Stimulated activated CD4-positive, alpha-beta T cell treated with anti-CD3 and anti-CD28 coated beads, TNF-alpha, amount 100 ng/mL, for 24 hours (primary cell): ENCODE data around the gene CCN6.
"Not testable (repeated sequence)": the region's sequence is repeated elsewhere in the genome, so short reads cannot be mapped to it uniquely, and the experiment has no call there.

Source experiments
- DNase-seq, 3 experiments: peaks; one replicate each; pipeline ENCODE4 v3.0.0-alpha.2; 2020; ENCODE audit warnings: low read depth in 3 of 3

Gene CCN6

DNA sequence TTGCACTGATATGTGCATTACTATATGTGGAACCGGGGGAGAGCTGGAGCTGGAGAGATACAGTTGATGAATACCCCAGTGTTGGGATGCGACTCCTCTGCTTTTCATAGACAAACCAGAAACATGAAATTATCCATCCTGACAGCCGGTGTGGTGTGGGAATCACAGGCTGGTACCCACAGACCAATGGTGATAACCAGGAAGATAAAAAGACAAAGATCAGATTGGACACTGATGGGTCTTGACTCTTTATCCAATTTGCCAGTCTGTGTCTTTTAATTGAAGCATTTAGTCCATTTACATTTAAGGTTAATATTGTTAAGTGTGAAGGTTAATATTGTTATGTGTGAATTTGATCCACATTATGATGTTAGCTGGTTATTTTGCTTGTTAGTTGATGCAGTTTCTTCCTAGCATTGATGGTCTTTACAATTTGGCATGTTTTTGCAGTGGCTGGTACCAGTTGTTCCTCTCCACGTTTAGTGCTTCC lies 2.6 kb upstream of the CCN6 start:
- DNase-seq: not testable (repeated sequence)

DNA sequence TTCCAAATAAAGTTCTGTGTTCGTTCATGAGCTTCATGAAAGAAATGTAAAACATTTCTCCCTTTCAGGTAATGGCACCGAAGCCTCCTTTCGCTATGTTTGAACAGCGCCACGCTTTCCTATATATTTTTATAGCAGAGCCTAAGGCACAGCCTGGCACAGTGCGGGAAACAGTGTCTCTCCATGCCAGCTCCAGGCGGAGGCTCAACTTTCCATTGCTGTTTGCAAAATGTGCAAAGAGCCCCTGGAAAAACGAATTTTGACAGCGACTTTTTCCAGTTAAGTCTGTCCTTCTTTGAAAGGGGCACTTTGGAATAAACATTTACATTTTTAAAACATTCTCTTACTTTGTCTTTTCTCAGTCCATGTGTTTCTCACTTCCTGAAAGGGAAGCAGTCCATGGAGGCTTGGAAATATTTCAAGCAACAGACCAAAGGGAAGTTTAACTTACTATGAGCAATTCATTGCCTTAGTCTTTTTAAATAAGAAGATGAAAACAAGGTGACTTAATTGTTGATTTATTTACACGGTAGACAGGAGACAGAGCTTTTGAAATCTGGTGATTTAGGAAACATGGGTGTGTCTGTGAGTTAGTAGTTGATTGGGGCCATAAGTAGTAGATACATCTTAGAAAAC lies 769 bp downstream of the CCN6 start:
- no peak for DNase-seq

DNA sequence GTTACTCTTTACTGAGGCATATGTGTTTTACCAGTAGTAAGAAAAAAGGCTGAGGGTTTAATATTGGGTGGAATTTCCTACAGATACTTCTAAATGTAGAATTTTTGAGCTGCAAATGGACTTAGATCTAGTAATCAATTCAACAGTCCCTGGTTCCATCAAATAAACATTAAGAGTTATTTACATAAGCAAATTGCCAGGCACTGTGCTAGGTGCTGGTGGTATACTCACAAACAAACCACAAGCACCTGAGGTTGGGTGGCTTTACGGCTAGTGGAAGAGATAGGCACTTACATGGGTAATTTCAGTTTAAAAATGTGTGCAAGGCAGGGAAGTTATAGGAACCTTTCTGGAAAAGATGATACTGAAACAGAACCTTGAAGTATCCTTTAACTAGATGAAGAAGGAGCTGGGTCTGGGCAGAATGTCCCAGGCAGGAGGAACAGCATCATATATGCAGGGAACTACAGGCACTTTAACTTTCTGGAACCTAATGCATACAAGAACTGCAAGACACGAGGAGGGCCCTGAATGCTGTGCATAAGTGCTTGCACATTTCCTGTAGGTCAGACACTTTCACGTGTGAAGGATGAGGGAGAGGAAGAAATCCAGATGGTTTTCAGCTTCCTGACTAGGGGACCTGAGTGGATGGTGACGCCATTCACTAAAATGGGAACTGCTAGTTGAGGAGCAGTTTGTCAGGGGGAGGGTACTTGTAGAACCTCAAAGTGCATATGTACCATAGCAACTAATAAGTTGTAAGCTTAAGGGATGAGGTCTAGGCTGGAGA lies 4.5 kb downstream of the CCN6 start:
- no peak for DNase-seq

DNA sequence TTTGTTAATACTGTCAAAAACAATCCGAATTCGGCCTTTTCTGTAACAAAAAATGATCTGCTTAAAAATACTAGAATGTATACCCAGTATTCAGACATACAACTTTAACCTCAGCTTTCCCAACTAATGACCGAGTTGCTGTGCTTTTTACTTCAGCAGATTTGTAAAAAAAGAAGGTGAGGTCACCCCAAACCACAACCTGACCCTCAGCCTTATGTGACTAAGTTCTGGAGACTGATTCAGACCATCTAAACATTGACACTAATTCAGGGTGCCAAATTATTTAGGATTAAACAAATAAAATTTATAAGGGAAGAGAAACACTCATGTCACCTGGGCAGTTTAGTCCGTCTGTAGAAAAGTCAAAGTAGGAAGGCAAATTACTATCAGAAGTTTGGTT lies 7.7 kb downstream of the CCN6 start:
- no peak for DNase-seq

DNA sequence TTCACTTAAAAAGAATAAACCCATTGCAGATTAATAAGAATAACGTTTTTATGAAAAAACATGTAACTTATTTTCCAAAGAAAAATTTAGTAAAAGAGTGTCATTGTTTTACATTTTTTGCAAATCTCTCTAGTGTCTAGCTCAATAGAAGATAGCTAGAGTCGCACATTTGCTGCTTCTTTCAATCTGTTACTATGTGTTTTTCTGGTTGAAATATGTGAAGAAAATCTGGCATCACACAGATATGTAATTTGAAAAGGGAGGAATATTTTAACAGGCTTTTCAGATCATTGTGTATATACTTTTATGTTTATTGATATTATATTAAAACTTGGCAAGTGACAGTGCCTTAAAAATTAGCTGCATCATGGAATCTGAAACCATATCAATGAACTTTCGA lies 9.1 kb downstream of the CCN6 start:
- DNase-seq: no peak

DNA sequence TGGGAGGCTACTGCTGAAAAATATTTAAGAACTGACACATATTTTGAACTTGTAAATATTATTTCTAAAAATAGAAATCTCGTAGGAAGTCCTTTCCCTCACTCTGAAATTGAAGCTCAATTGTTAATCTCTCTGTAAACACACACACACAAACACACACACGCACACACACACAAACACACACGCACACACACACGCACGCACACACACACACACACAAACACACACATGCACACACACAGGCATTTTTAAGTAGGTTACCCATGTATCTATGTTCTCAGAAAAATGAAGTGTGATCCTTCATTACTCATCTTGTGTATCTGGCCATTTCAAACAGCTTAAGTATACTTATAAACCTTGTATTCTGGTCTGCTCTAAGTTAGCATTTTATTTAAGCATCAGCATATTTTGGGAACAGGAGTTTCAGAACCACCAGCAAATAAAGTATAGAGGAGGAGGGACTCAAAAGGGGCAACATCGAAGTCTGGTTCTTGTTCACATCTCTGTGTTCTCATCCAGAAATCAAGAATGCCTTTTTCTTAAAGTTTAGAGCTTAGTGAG lies 11.6 kb downstream of the CCN6 start:
- no peak for DNase-seq

DNA sequence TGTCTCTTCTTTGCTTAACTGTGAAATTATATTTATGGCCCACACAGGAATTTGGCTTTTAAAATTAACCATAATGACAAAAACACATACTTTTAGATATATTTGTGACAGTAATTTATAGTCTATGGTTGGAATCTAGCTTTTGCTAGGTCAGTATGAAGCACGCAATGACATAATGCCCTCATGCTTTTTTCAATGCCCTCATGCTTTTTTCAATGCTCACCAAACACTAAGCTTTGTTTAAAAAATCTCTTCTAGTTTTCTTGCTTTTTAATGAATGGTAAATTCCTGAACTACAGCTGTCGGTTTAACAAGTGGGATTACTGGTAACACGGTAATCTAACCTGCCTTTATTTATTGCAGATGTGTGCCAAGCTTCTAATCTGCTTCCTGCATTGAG lies 12.7 kb downstream of the CCN6 start:
- DNase-seq: no peak

DNA sequence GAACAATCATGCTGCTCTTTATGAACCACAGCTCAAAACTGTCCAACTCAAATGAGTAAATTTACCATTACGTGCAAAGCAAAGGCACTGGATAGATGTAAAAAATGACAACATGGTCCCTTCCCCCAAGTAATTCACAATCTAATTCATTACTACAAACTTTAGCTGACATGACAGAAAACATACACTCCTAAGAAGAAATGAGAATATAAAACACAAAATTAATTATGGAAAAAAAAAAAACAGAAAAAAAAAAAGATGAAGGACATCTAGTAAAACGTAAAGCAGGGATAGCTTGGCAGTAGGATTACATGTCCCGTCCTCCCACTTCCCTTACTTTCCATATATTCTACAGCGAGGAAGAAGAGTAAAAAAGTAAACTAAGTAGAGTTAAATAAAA lies 27.7 kb downstream of the CCN6 start:
- no peak for DNase-seq

DNA sequence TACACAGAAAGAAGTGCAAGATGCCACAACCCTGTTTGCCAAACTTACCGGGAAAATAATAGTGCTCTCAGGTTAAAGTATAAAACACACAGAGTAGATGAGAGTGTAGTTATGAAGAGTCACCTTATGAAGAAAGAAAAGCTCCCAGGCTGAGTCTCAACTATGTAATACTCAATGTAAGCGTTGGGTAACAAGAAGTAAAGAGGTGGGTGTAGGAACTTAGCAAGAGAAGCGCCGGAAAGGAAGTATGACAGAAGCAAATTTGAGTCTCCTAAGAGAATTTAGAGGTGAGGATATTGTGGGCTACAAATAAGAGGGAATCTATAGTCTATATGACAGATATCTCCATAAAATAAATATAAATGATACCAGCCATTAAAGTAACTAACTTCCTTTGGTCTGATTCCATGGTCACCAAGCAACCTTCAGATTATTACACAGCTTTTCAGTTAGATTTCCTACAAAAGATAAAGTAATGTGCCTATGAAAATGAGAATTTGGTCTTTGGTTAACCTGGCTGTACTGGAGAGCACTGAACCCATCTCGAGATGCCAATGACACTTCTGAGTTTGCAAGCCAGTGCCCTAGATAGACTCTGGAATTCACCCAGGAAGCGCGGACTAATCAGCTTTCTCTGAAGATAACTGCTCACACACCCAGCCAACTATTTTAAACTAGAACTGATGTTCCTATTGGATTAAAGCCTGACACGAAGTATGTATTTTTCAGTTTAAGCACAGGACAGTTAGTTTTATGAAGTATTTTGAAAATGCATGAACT lies 31.6 kb downstream of the CCN6 start:
- no peak for DNase-seq

DNA sequence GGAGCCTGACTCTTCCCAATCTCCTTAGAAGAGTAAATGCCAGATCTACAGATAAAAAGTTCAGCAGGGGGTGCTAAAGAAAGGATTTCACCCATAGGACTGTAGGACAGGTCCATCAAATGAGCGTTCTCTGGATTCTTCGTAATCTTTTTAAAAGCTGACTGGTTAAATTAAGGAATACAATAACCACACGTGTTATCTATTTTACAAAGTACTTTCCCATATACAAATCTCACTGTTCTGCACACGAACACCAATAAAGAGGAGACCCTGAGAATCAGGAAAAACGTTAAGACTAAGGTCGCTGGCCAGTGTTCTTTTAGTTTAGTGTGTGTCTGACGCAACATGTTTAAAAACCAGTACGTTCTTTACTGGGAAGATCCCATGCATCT lies 32.8 kb downstream of the CCN6 start:
- DNase-seq: no peak

DNA sequence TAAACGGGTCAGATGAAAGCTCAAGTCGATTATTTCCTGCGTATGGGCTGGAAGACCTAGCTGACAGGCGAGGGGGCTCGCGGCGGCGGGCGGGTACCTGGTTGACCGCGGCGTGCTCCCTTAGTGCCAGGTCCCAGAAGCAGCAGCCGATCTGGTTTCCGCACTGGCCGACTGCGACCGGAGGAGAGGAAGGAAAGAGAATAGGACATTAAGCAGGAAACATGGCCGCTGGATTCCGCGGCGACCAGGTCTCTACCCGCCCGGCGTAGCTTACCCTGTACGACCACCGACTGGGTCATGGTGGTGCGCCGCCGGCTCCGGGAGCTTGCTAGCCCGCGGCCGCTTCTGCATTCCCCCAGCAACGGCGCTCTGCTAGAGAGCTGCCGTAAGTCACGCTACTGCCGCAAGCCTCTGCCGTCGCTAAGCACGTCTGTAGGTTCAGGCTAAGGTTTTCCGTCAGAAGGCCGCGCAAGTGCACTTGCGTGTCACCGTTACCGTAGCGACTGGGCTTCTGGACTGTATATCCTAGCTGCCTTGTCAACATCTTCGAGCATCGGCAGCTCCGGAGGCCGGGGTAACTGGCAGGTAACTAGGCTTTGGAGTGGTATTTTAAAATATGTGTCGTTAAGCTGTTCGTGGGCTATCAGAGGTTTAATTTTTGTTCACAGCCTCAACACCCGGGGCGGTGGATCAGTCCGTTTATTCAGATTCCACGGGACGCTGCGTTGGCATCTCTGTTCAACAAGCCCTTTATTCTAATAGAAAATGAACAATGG lies 33.4 kb downstream of the CCN6 start, which contains the start of the genes FAM229B and TUBE1:
TSS of gene FAM229B (plus strand) at position 456 of the 776 bp plus-strand sequence. CDS start 11,693 bp downstream, outside the sequence.
TSS of gene TUBE1 (minus strand) at position 347 of the 776 bp plus-strand sequence. CDS start at position 299, 48 bp downstream.
- peak; percentile 74 to 88 (median 79) for DNase-seq

DNA sequence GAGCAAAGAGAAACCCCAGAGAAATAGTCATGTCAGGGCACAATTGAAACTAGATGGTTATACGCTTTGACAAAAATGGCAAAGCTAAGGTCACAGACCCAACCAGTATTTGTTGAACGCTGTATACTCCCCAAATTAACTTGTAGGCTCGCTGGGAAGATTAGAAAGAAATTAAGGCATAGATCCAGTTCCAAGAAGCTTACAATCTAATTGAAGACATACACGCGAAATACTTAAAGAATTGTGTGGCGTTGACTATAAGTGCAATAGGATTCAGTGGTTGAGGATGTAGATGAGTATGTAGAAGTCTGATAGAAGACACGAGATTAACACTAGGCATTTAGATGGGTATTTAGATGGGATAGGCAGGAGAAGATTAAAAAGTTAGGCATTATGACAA lies 34.0 kb downstream of the CCN6 start:
- DNase-seq: no peak

DNA sequence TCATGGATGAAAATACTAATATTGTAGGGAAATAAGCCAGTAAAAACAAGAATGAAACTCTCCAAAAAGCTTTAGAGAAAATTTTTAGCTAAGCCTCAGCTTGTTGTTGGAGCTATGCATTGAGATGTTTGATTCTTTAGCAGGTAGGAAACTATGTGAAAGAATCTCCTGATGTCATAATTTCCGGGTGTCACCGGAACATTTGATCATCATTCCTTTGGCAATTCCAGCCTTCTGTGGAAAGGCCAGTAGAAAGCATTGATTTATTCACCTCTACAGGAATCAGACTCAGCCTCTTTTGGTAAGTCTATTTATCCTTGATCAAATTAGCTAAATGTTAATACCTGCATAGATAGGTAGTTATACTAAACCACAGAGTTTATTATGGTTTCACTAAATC lies 43.0 kb downstream of the CCN6 start:
- DNase-seq: no peak

DNA sequence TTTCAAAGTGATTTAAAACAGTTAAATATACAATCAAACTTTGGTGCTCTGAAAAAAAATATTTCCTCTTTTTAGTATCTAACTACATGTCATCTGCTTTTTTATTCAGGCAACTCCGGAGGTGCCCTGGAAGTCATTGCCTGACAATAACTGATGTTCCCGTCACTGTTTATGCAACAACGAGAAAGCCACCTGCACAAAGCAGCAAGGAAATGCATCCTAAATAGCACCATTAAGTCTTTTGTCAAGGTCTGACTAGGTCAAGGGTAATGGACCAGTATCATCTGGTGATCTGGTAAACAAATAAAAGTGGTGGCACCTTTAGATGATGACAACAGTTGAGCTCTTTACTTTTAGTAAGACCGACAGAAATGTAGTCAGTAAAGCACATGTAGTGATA lies 46.7 kb downstream of the CCN6 start:
- DNase-seq: no peak

DNA sequence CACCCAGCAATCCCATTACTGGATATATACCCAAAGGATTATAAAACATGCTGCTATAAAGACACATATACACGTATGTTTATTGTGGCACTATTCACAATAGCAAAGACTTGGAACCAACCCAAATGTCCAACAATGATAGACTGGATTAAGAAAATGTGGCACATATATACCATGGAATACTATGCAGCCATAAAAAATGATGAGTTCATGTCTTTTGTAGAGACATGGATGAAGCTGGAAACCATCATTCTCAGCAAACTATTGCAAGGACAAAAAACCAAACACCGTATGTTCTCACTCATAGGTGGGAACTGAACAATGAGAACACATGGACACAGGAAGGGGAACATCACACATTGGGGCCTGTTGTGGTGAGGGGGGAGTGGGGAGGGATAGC lies 52.1 kb downstream of the CCN6 start:
- DNase-seq: not testable (repeated sequence)

DNA sequence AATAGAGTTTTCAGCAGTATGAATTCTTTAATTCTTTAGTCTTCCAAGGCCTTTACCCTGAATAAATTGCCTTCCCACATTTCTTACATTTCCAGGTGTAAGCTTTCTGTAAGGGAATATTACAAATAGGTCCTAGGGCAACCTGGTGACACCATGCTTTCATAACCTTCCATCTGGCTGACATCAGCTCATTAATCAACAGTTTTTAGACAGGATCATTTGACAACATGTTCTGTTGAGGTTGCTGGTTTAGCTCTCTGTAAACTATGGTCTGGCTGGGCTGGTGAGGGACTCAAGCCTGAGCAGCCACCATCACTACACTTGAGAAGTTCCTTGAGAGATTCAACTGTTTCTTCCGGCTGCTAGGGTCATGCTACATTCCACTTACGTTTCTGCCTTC lies 52.7 kb downstream of the CCN6 start:
- no peak for DNase-seq

DNA sequence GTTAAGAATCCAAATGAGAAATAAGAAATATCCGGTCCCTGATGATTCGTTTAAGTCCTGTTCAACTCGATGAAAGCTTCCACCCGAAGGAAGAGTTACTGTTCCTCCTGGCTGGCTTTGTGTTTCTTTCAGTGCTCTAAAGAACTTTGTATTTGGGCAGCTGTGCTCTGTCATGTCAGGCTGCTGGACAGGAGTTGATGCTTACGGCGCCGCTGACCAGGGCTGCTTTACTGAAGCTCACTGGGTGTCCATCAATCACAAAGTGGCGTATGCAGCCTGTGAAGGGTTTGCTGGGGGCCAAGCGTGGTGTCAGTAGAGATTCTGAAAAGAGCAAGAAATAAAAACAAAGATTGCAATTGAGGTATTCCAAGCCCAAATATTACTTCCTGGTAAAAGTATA lies 55.4 kb downstream of the CCN6 start:
- no peak for DNase-seq

DNA sequence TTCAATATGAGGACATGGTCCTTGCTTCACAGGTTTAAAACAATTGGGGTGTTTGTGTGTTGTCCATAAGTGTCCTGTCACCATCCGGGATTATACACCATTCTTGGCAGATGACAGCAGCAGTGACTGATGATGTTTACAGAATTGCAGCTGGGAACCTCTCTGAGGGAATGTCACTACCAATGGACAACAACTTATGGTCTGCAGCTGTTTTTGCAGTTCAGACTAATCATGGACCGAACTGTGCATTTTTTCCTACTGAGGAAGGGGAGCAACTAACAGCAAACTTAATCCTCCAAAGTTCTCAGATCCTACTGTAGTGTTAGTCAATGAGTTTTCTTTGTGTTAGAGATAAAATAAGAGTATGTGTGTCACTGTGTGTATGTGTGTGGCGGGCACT lies 59.5 kb downstream of the CCN6 start:
- DNase-seq: no peak

DNA sequence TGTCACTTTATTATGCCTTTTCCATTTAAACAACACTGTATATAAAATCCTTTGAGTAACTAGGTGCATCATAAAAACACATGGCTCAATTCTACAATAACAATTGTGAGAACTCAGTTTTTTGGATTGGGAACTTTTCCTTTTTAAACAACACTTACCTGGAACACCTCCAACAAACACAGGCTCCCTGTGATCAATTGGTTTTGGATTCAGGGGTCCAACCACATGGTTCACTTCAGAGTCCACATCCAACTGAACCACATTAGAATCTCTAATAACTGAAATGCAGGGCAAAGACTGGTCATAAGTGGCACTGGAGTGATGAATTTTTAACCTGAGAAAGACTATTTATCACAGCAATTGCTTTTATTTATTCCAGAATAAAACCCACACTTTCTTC lies 60.0 kb downstream of the CCN6 start:
- no peak for DNase-seq

DNA sequence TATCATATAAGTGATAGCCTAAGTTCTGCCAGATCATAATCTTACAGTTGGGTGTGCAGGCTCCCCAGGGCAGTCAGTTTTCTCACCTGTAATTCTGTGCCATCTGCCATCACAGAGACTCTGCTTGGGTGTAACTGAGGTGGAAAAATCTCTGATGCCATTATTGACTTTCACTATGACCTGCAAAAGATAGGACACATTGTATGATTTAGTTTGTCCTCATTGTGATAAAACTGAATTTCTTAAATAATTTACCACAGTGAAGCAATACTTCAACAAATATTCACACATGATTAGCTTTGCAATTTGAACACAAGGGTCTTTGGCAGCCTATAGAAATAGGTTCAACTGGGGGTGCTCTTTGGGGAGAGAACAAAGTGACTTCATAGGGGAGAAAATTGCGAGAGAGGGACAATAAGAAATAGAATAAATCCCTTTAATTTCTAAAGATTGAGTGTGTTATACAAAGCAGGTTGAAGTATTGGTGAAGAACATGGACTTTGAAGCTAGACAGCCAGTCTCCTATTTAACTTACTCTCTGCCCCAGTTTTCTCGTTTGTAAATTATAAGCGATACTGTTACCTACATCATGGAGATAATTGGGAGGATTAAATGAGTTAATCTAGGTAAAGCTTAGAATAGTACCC lies 60.8 kb downstream of the CCN6 start:
- no peak for DNase-seq

DNA sequence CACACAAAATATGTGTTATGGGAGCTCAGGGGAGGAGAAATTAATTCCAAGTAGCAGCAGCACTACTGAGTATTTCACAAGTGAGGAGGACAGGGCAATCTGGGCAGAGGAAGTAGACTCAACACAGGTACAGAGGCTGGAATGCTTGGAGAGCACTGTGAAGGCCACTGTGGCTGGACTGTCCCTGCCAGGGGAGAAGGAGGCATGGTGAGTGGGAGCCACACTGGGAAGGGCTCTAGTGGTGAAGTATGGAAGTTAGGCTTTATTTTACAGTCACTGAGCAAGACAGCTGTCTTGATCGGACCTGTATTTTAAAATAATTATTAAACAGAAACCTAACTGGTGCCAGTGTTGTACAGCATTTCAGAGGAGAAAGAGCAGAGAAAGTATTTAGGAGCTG lies 62.3 kb downstream of the CCN6 start:
- DNase-seq: no peak
